ENCODE data around the gene ZBTB21. TPM values are rescaled to one million over a fixed set of nuclear protein-coding genes. Genes with fewer than 3 reads are reported as not detected.
A peak's percentile ranks its signal among the peaks of the same experiment; 100 is the strongest.

ZBTB21 gene
- total RNA-seq, 1 experiment from 2014 or later: 18.1 TPM

DNA sequence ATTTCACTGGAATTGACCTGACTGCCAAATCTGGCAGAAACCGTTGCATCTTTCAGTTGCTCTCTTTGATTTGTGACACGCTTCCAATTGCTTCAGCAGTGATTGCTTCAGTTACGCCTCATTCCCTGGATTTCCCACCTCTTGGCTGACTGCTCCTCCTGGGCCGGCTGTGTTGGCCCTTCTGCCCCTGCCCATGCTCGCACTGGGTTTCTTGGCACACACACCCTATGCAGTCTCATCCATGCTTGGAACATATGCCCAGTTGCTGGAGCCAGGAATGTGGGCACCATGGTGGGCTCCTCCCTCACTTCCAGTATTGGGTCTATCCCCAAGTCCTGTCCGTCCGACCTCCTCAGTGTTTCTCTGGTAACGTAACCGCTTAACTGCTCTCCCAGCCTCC is 2.2 kb upstream of the ZBTB21 start:
- Histone ChIP-seq H4K91ac (ENCODE audit: insufficient read length, low read depth, low read length) (no peak overlapping the region), H3K9me3 (ENCODE audit: control insufficient read depth, low read depth, low read length) (no peaks in the 10 kb centered on the region), H3K4me2 (ENCODE audit: insufficient read depth, insufficient read length, low read length) (no peak overlapping the region), H3K9ac (ENCODE audit: extremely low read depth, insufficient read length, low read length) (no peak overlapping the region), H2BK20ac (ENCODE audit: low read depth, low read length, poor library complexity, severe bottlenecking) (no peak overlapping the region), H2AFZ (ENCODE audit: low read length) (no peak overlapping the region), H2BK120ac (ENCODE audit: low read depth, low read length, poor library complexity, severe bottlenecking) (no peak overlapping the region), H3K14ac (ENCODE audit: insufficient read depth, low read length) (no peak overlapping the region), H3K4ac (ENCODE audit: low read depth, low read length) (no peak overlapping the region), H3K23ac (ENCODE audit: insufficient read length, low read depth, low read length) (no peak overlapping the region), H2AK5ac (ENCODE audit: insufficient read length, low read length) (no peak overlapping the region), H3K4me1 (ENCODE audit: insufficient read depth, low read length) (no peaks in the 10 kb centered on the region), H3T11ph (ENCODE audit: low read length) (no peak overlapping the region), H3K23me2 (ENCODE audit: insufficient read length, low read depth, low read length, poor library complexity, severe bottlenecking) (peaks cover 6% of the 10 kb centered on the region), H3K56ac (ENCODE audit: insufficient read length, low read depth, low read length) (no peak overlapping the region), H3K27me3 (ENCODE audit: insufficient read depth, low read length) (no peaks in the 10 kb centered on the region; the same call in 1 of the 2 replicates), H4K5ac (ENCODE audit: insufficient read length, low read depth, low read length) (no peak overlapping the region), H3K79me2 (ENCODE audit: insufficient read depth, low read length) (no peaks in the 10 kb centered on the region), H4K8ac (replicated peaks; ENCODE audit: insufficient read length, low read depth, low read length) (no peak overlapping the region), H3K27ac (ENCODE audit: insufficient read length, low read depth, low read length) (no peak overlapping the region), H4K20me1 (ENCODE audit: control insufficient read depth, insufficient read depth, insufficient read length) (no peaks in the 10 kb centered on the region), H2BK15ac (ENCODE audit: low read depth, low read length) (no peak overlapping the region), H2BK5ac (ENCODE audit: insufficient read length, low read length) (no peak overlapping the region), H3K18ac (ENCODE audit: insufficient read length, low read depth, low read length) (no peak overlapping the region), H3K79me1 (ENCODE audit: insufficient read depth, low read depth, low read length, poor library complexity, severe bottlenecking) (no peaks in the 10 kb centered on the region), H2BK12ac (ENCODE audit: insufficient read length, low read depth, low read length) (no peak overlapping the region)
- TF ChIP-seq CTCF (conservative IDR thresholded peaks at IDR 0.05): no peak
- Mint-ChIP-seq H3K27me3 (ENCODE audit: low read depth) (peaks cover 40% of the 10 kb centered on the region), H3K9me3 (peaks cover 3% of the 10 kb centered on the region in 2 experiments; a peak in 2 of 5 replicates), H3K4me1 (peaks cover 3 to 9% of the 10 kb centered on the region in 2 experiments; a peak in 3 of 4 replicates), H3K4me3 (peak overlapping the region; percentile 43 to 53), H3K36me3 (ENCODE audit: insufficient read depth in 1 of 3, low read depth in 3 of 3) (peaks cover under 1 to 8% (median 7%) of the 10 kb centered on the region in 3 experiments; a peak in 4 of 7 replicates), H3K27ac (no peak overlapping the region; a peak in 1 of 7 replicates)
- no peak for DNase-seq
- no CpG with 5 or more reads among the region's 9 CpGs for WGBS (ENCODE audit: extremely low coverage, insufficient read length, low lambda C conversion rate)
